HG03442 (cell line): Measurements from ENCODE around the gene MAPK13.
"Not testable (repeated sequence)": the region's sequence is repeated elsewhere in the genome, so short reads cannot be mapped to it uniquely, and the experiment has no call there.

Source experiments
- ATAC-seq: cut with Tn5 transposase; IDR thresholded peaks from one replicate; pipeline ENCODE4 v1.9.1; 2021; ENCODE audit warnings: mild to moderate bottlenecking, moderate library complexity; ENCODE audit not compliant: unreplicated experiment

Gene MAPK13

GRCh38 chr6:36114798-36115408, 15.4 kb upstream of the MAPK13 start:
- ATAC-seq: no peak

GRCh38 chr6:36115412-36115811, 14.9 kb upstream of the MAPK13 start:
- no peak for ATAC-seq

- ATAC-seq: no peak
Observed at GRCh38 chr6:36116066-36116864, 14.0 kb upstream of the MAPK13 start.

- no peak for ATAC-seq
Observed at GRCh38 chr6:36116943-36117342, 13.4 kb upstream of the MAPK13 start.

GRCh38 chr6:36117658-36118549, 12.4 kb upstream of the MAPK13 start:
- ATAC-seq: no peak

GRCh38 chr6:36118550-36119107, 11.7 kb upstream of the MAPK13 start:
- no peak for ATAC-seq

GRCh38 chr6:36119209-36119608, 11.1 kb upstream of the MAPK13 start:
- ATAC-seq: no peak

GRCh38 chr6:36120018-36120417, 10.3 kb upstream of the MAPK13 start:
- ATAC-seq: no peak

- ATAC-seq: no peak
Observed at GRCh38 chr6:36120539-36120938, 9.8 kb upstream of the MAPK13 start.

- no peak for ATAC-seq
Observed at GRCh38 chr6:36120979-36121786, 9.1 kb upstream of the MAPK13 start.

- no peak for ATAC-seq
Observed at GRCh38 chr6:36121787-36122494, 8.4 kb upstream of the MAPK13 start.

GRCh38 chr6:36122495-36123269, 7.6 kb upstream of the MAPK13 start:
- ATAC-seq: no peak

GRCh38 chr6:36123270-36124139, 6.8 kb upstream of the MAPK13 start:
- ATAC-seq: peak; percentile 62

GRCh38 chr6:36124346-36124745, 6.0 kb upstream of the MAPK13 start:
- not testable (repeated sequence) for ATAC-seq

GRCh38 chr6:36124881-36125280, 5.4 kb upstream of the MAPK13 start:
- ATAC-seq: no peak

- no peak for ATAC-seq
Observed at GRCh38 chr6:36125575-36125974, 4.7 kb upstream of the MAPK13 start.

GRCh38 chr6:36126121-36126520, 4.2 kb upstream of the MAPK13 start:
- ATAC-seq: no peak
